Measurements from ENCODE around the gene ZBTB21.

Gene ZBTB21

GRCh38 chr21:41987310-41987709 lies 22.9 kb downstream of the ZBTB21 start:
- DNase-seq = no peak

- no peak for DNase-seq
These were observed 24.3 kb downstream of the ZBTB21 start for GRCh38 chr21:41985662-41986416.

- no peak for DNase-seq
These were observed 26.9 kb downstream of the ZBTB21 start for GRCh38 chr21:41983229-41983628.

GRCh38 chr21:41980561-41980960 lies 29.6 kb downstream of the ZBTB21 start:
- no peak for DNase-seq

- DNase-seq = no peak
These were observed 30.3 kb downstream of the ZBTB21 start for GRCh38 chr21:41979751-41980369.

GRCh38 chr21:41979335-41979734 lies 30.8 kb downstream of the ZBTB21 start:
- no peak for DNase-seq

GRCh38 chr21:41977034-41977950 lies 32.9 kb downstream of the ZBTB21 start:
- no peak for DNase-seq

- DNase-seq = no peak
These were observed 33.5 kb downstream of the ZBTB21 start for GRCh38 chr21:41976611-41977010.

- DNase-seq = no peak
These were observed 34.5 kb downstream of the ZBTB21 start for GRCh38 chr21:41975391-41976272.

- no peak for DNase-seq
These were observed 35.5 kb downstream of the ZBTB21 start for GRCh38 chr21:41974752-41975053.

GRCh38 chr21:41973861-41974751 lies 36.1 kb downstream of the ZBTB21 start:
- no peak for DNase-seq

GRCh38 chr21:41973427-41973831 lies 36.7 kb downstream of the ZBTB21 start:
- no peak for DNase-seq

GRCh38 chr21:41972511-41973205 lies 37.5 kb downstream of the ZBTB21 start:
- DNase-seq = no peak

- no peak for DNase-seq
These were observed 38.3 kb downstream of the ZBTB21 start for GRCh38 chr21:41971891-41972290.

- DNase-seq = no peak
These were observed 39.2 kb downstream of the ZBTB21 start for GRCh38 chr21:41970751-41971653.

GRCh38 chr21:41970106-41970391 lies 40.1 kb downstream of the ZBTB21 start:
- no peak for DNase-seq

- DNase-seq = no peak
These were observed 42.5 kb downstream of the ZBTB21 start for GRCh38 chr21:41967708-41968107.

GRCh38 chr21:41966872-41967621 lies 43.1 kb downstream of the ZBTB21 start:
- no peak for DNase-seq
